MM.1S (cell line): ENCODE data around the gene WDR70.
"Not testable (repeated sequence)": the region's sequence is repeated elsewhere in the genome, so short reads cannot be mapped to it uniquely, and the experiment has no call there.

ENCODE experiments used
- DNase-seq: peaks from one replicate; pipeline ENCODE4 v3.0.0-alpha.2; 2015
- H2AFZ ChIP-seq: fragments of 300-600 bp; sonication (generic); 2 replicates; pipeline ENCODE4 v1.6.0; 2016; ENCODE audit warnings: antibody characterized with exemption, low read length
- H3F3A ChIP-seq: fragments of 300-600 bp; sonication (generic); 2 replicates; pipeline ENCODE4 v1.6.1; 2016; ENCODE audit warnings: mild to moderate bottlenecking, antibody characterized with exemption, low read length, moderate library complexity, mixed read lengths; ENCODE audit not compliant: insufficient read depth
- H3K27ac ChIP-seq: fragments of 300-600 bp; sonication (generic); 2 replicates; pipeline ENCODE4 v1.5.1; 2016; ENCODE audit warnings: mild to moderate bottlenecking, low read length
- H3K27me3 ChIP-seq: fragments of 300-600 bp; sonication (generic); replicated peaks from 2 replicates; pipeline ENCODE4 v1.6.0; 2016; ENCODE audit warnings: low read length; ENCODE audit not compliant: insufficient read depth
- H3K36me3 ChIP-seq: fragments of 300-600 bp; sonication (generic); replicated peaks from 2 replicates; pipeline ENCODE4 v1.6.1; 2016; ENCODE audit warnings: mild to moderate bottlenecking, low read length, mixed read lengths; ENCODE audit not compliant: insufficient read depth
- H3K4me1 ChIP-seq: fragments of 300-600 bp; sonication (generic); 2 replicates; pipeline ENCODE4 v1.6.1; 2016; ENCODE audit warnings: low read length, mixed read lengths
- H3K4me2 ChIP-seq: fragments of 300-600 bp; sonication (generic); 2 replicates; pipeline ENCODE4 v1.6.0; 2016; ENCODE audit warnings: low read depth, low read length
- H3K4me3 ChIP-seq: fragments of 300-600 bp; sonication (generic); 2 replicates; pipeline ENCODE4 v1.5.1; 2016; ENCODE audit warnings: low read length, mixed read lengths
- H3K79me2 ChIP-seq: fragments of 300-600 bp; sonication (generic); 2 replicates; pipeline ENCODE4 v1.6.1; 2016; ENCODE audit warnings: mixed run types, low read length, mixed read lengths
- H3K9ac ChIP-seq: fragments of 300-600 bp; sonication (generic); 2 replicates; pipeline ENCODE4 v1.6.1; 2016; ENCODE audit warnings: low read length, mixed read lengths
- H3K9me2 ChIP-seq: fragments of 300-600 bp; sonication (generic); replicated peaks from 2 replicates; pipeline ENCODE4 v1.6.1; 2016; ENCODE audit warnings: mild to moderate bottlenecking, low read length, mixed read lengths; ENCODE audit not compliant: insufficient read depth
- H3K9me3 ChIP-seq: fragments of 300-600 bp; sonication (generic); replicated peaks from 2 replicates; pipeline ENCODE4 v1.6.1; 2016; ENCODE audit warnings: mild to moderate bottlenecking, low read length, mixed read lengths; ENCODE audit not compliant: insufficient read depth
- H4K20me1 ChIP-seq: fragments of 300-600 bp; sonication (generic); 2 replicates; pipeline ENCODE4 v1.6.1; 2016; ENCODE audit warnings: mild to moderate bottlenecking, low read length, moderate library complexity, mixed read lengths; ENCODE audit not compliant: insufficient read depth
- CTCF ChIP-seq: fragments of 300-600 bp; sonication (generic); IDR thresholded peaks from 2 replicates; pipeline ENCODE4 v1.5.1; 2016; ENCODE audit warnings: antibody characterized with exemption, low read length, mixed read lengths
- EZH2 ChIP-seq: fragments of 300-600 bp; sonication (generic); optimal IDR thresholded peaks from 2 replicates; pipeline ENCODE3; 2017; ENCODE audit warnings: low read depth, mild to moderate bottlenecking, antibody characterized with exemption, low read length, mixed read lengths
- EZH2phosphoT487 ChIP-seq: fragments of 300-600 bp; sonication (generic); IDR thresholded peaks from 2 replicates; pipeline ENCODE4 v1.6.1; 2018; ENCODE audit warnings: antibody characterized with exemption, low read length

Gene WDR70

DNA sequence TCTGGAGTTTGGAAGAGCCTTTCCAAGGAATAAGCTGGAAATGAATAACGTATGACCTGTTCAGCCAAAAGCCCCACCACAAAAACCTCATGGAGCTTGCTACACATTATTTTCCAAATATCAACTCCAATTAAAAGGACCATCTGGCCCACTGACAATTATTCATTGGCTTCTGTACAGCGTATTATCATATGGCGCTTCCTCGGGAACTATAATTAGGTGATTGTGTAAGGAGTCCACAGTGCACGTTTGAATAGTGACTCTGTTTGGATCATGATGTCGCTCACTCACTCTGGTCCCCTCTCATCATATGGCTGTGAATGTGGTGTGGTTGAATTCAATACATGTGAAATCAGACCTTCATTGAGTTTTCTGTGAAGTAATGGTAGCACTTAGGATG lies 408.6 kb downstream of the WDR70 start:
- no peaks in the 10 kb centered on the region for H3K9me2 ChIP-seq
- no peaks in the 10 kb centered on the region for H3F3A ChIP-seq
- TF ChIP-seq CTCF = no peak
- TF ChIP-seq EZH2 = no peak
- no peak for TF ChIP-seq EZH2phosphoT487
- no peaks in the 10 kb centered on the region for H3K27me3 ChIP-seq
- H4K20me1 ChIP-seq = no peaks in the 10 kb centered on the region
- H3K36me3 ChIP-seq = no peaks in the 10 kb centered on the region
- H3K9ac ChIP-seq = no peak overlapping the region
- no peaks in the 10 kb centered on the region for H3K4me1 ChIP-seq
- DNase-seq = no peak
- no peaks in the 10 kb centered on the region for H3K79me2 ChIP-seq
- no peak overlapping the region for H3K27ac ChIP-seq
- H2AFZ ChIP-seq = no peak overlapping the region
- H3K4me2 ChIP-seq = no peak overlapping the region
- H3K9me3 ChIP-seq = no peaks in the 10 kb centered on the region
- no peak overlapping the region for H3K4me3 ChIP-seq

- Histone ChIP-seq H3K9ac (no peak overlapping the region), H4K20me1 (no peaks in the 10 kb centered on the region), H3K4me1 (no peaks in the 10 kb centered on the region), H3K9me3 (no peaks in the 10 kb centered on the region), H3K9me2 (no peaks in the 10 kb centered on the region), H3K4me3 (no peak overlapping the region), H3K27ac (no peak overlapping the region), H3K79me2 (no peaks in the 10 kb centered on the region), H2AFZ (no peak overlapping the region), H3K27me3 (no peaks in the 10 kb centered on the region), H3K36me3 (no peaks in the 10 kb centered on the region), H3F3A (no peaks in the 10 kb centered on the region), H3K4me2 (no peak overlapping the region)
- DNase-seq = no peak
- TF ChIP-seq EZH2phosphoT487 (no peak), CTCF (no peak)
Observed at GRCh38 chr5:37789991-37790390, 410.9 kb downstream of the WDR70 start.

- no peaks in the 10 kb centered on the region for H3K27me3 ChIP-seq
- no peaks in the 10 kb centered on the region for H3K4me1 ChIP-seq
- TF ChIP-seq EZH2 = no peak
- H3K4me3 ChIP-seq = no peak overlapping the region
- no peak overlapping the region for H2AFZ ChIP-seq
- no peak for DNase-seq
- H3K9me2 ChIP-seq = no peaks in the 10 kb centered on the region
- H3K36me3 ChIP-seq = no peaks in the 10 kb centered on the region
- H3K79me2 ChIP-seq = no peaks in the 10 kb centered on the region
- no peaks in the 10 kb centered on the region for H4K20me1 ChIP-seq
- no peak overlapping the region for H3K4me2 ChIP-seq
- no peaks in the 10 kb centered on the region for H3K9me3 ChIP-seq
- H3F3A ChIP-seq = no peaks in the 10 kb centered on the region
- no peak overlapping the region for H3K27ac ChIP-seq
- H3K9ac ChIP-seq = no peak overlapping the region
Observed at GRCh38 chr5:37791321-37791720, 412.2 kb downstream of the WDR70 start.

GRCh38 chr5:37792975-37793631 lies 414.0 kb downstream of the WDR70 start:
- no peak for DNase-seq
- H2AFZ ChIP-seq = no peak overlapping the region

DNA sequence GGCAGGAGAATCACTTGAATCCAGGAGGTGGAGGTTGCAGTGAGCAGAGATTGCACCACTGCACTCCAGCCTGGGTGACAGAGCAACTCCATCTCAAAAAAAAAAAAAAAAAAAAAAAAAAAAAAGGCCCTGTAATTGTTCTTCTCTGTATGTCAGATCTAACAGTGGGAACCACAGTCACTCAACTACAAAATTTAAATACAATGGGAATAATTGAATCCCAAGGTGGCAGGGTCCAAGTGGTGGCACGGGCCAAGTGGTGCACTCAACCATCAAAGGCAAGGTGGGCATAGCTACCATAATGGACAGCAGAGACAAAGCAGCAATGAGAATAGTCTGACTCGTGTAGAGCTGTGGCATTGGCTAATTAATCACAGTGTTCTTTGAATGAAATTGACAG lies 416.2 kb downstream of the WDR70 start:
- not testable (repeated sequence) for H3K4me3 ChIP-seq, H3K79me2 ChIP-seq, H3K9me3 ChIP-seq, H3K36me3 ChIP-seq, DNase-seq, H3K9ac ChIP-seq, H4K20me1 ChIP-seq, H3K27ac ChIP-seq, H3K4me2 ChIP-seq, H2AFZ ChIP-seq, H3K9me2 ChIP-seq, H3K27me3 ChIP-seq
- Histone ChIP-seq H3K4me1 (peaks cover 17% of the 10 kb centered on the region), H3F3A (peaks cover 14% of the 10 kb centered on the region)

More at GRCh38 chr5:37792975-37793631, 414.0 kb downstream of the WDR70 start:
- no peaks in the 10 kb centered on the region for H4K20me1 ChIP-seq
- no peaks in the 10 kb centered on the region for H3K79me2 ChIP-seq
- H3K9ac ChIP-seq = no peak overlapping the region
- H3K4me1 ChIP-seq = 0 out of 2 replicates have a peak, but pooled peaks cover 1% of the 10 kb centered on the region
- no peaks in the 10 kb centered on the region for H3K9me2 ChIP-seq
- H3K27ac ChIP-seq = no peak overlapping the region
- H3K27me3 ChIP-seq = no peaks in the 10 kb centered on the region
- no peaks in the 10 kb centered on the region for H3F3A ChIP-seq
- no peaks in the 10 kb centered on the region for H3K9me3 ChIP-seq
- H3K4me2 ChIP-seq = no peak overlapping the region
- no peak for TF ChIP-seq EZH2phosphoT487
- TF ChIP-seq EZH2 = no peak
- no peak for TF ChIP-seq CTCF
- no peak overlapping the region for H3K4me3 ChIP-seq
- H3K36me3 ChIP-seq = no peaks in the 10 kb centered on the region
